Measurements from ENCODE around the gene WDR43.

WDR43 gene

DNA sequence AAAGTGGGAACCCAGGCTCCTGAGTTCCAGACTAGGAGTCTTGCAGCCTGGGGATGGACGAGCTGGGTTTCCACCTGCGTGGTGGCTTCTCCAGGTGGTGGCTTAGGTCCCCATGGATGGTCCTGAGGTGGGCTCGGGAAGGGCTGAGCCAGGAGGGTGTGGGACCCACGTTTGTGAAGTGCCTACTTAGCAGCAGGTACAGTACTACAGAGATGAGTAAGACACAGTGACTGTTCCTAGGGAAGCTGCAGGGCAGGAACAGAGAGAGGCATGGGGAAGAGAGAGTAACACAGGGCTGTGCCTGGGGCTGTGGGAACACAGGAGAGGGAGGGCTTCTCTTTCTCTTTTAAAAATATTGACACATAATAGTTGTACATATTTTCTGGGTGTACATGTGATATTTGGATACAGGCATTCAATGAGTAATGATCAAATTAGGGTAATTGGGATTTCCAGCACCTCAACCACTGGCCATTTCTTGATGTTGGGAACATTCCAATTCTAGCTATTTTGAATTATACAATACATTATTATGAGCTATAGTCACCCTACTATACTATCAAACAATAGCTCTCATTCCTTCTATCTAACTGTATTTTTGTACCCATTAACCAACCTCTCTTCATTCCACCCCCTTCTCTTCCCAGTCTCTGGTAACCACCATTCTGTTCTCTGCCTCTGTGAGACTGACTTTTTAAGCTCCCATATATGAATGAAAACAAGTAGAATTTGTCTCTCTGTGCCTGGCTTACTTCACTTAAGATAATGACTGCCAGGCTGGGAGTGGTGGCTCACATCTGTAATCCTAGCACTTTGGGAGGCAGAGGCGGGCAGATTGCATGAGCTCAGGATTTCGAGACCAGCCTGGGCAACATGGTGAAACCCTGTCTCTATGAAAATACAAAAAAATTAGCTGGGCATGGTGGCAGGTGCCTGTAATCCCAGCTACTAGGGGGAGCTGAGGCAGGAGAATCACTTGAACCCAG, 101.6 kb downstream of the WDR43 start:
- no peak for DNase-seq

DNA sequence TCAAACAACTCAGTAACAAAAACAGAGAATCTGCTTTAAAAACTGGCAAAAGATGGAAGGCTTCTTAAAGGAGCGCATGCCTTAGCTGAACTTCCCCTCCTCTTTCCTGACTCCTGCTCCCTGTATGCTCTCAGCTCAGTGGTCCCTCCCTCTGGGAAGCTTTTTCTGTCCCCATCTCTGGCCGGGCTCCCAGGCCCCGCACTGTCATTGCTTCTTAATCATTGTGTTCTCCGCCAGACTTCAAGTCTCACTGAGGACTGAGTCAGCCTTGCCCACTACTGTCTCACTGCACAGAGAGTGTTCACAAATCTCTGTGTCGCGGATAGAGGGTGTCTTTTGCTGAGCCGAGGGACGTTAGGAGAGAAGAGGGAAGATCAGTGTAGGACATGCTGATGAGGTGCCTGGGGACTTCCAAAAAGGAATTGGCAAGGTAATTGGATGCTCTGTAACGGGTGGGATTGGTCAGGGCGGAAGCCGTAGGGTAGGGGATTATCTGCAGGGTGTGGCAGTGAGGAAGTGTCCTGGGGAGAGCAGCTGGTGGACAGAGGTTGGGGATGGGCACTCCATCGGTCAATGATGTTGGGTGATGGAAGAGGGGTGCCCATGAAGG, 102.9 kb downstream of the WDR43 start:
- DNase-seq: no peak

Data from CD4-positive, alpha-beta T cell treated with Interleukin-4 for 1 hour (primary cell).